HL-60/S4 treated with retinoic acid at 250 ng/mL for 4 days and 3 days (cell line): ENCODE results near the gene CKAP2.
"Not testable (repeated sequence)": the region's sequence is repeated elsewhere in the genome, so short reads cannot be mapped to it uniquely, and the experiment has no call there.

ENCODE experiments used
- in situ Hi-C: fragments of 300-500 bp; cut with MboI; formaldehyde crosslinking; loops from 2 replicates; pipeline ENCODE4 v1.7.0; 2022; ENCODE audit warnings: low sequenced_read_pairs

The CKAP2 gene, protein sequence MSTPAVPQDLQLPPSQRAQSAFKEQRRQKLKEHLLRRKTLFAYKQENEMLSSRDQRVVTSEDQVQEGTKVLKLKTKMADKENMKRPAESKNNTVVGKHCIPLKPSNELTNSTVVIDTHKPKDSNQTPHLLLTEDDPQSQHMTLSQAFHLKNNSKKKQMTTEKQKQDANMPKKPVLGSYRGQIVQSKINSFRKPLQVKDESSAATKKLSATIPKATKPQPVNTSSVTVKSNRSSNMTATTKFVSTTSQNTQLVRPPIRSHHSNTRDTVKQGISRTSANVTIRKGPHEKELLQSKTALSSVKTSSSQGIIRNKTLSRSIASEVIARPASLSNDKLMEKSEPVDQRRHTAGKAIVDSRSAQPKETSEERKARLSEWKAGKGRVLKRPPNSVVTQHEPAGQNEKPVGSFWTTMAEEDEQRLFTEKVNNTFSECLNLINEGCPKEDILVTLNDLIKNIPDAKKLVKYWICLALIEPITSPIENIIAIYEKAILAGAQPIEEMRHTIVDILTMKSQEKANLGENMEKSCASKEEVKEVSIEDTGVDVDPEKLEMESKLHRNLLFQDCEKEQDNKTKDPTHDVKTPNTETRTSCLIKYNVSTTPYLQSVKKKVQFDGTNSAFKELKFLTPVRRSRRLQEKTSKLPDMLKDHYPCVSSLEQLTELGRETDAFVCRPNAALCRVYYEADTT

DNA sequence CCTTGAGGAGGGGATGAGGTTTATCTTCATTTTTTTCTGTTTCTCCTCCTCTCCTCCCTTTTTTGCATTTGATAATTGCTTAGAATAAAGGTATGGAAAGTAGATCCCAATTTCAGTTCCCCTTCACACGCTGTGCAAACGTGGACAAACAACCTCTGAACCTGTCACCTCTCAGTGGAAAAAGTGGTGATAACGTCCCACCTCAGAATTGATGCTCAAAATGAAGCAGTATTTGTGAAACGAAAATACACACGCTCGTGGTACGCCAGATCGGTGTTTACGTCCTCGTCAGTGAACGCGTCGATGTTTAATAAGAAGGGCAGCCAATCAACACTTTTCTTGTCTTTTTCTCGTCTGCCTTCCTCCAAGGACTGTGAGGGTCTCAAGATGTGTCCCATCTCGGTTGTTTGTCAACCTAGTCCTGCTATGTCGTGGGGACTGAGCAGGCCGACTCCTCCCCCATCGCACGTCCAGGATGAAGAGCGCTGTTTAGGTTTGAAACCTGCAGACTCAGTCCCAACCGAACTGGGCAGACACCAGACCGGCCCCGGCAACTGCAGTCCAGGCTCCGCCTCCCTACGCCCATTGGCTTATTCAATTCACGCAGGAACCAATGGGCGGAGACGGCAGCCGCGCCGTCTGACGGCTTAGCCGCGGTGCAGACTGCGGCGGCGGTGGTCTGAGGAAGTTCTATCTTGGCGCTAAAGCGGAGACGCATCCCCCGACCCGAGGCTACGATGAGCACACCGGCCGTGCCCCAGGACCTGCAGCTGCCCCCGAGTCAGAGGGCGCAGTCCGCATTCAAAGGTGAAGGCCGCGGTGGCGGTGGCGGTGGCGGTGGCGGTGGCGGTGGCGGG lies at the start of gene CKAP2:
TSS of gene CKAP2 (plus strand) at position 659 of the 857 bp plus-strand sequence. CDS start at position 738, 79 bp downstream.
- in situ Hi-C loops: no loop called here

DNA sequence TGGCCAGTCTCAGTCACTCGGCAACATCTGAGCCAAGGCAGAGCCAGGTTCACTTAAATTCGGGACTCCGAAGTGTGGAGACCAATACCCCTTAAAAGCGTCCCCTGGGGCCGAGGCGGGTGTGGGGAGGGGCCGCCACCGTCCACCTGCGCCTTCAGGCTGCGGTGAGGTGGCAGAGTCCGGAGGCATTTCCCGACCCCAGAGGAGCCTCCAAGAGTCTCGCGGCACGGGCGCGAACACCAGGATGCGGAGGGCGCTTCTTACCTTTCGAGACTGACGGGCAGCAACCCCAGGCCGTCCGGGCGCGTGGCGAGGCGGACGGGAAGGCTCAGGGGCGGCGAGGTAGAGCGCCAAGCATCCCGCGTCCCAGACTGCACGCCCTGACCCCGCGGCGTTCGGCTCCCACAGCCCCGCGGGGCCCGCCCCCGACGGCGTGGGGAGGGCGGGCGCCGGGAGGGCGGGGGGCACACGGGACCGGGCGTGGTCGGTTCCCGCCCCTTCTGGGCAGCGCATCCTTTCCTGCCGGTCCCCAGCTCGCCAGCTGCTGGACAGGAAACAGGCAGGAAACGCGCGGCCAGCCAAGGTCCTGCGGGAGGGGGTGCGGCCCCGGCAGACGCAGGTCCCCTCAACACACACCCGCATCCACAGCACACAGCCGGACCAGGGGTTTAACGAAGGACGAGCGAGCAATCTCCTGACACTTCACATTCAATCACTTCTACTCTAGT lies 49.3 kb upstream of the CKAP2 start, which contains the start of gene THSD1:
TSS of gene THSD1 (minus strand) at position 406 of the 728 bp plus-strand sequence. CDS start 3,572 bp downstream, outside the sequence.
- in situ Hi-C loops: no loop called here

DNA sequence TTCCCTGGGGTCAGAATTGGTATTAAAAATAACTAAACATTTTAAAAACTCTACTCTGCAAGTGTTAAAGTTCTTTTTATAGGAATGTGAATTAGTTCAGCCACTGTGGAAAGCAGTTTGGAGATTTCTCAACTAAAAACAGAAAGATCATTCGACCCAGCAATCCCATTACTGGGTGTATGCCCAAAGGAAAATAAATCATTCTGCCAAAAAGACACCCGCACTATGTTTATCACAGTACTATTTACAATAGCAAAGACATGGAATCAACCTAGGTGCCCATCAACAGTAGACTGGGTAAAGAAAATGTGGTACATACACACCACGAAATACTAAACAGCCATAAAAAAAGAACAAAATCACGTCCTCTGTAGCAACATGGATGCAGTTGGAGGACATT lies 48.6 kb upstream of the CKAP2 start:
- in situ Hi-C loops: no loop called here

DNA sequence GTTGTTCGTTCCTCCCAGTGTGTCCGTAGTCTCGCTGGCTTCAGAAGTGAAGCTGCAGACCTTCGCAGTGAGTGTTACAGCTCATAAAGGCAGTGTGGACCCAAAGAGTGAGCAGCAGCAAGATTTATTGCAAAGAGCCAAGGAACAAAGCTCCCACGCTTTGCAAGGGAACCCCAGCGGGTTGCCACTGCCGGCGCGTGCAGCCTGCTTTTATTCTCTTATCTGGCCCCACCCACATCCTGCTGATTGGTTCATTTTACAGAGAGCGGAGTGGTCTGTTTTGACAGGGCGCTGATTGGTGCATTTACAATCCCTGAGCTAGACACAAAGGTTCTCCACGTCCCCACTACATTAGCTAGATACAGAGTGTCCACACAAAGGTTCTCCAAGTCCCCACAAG lies 47.8 kb upstream of the CKAP2 start:
- in situ Hi-C loops: not testable (repeated sequence)

DNA sequence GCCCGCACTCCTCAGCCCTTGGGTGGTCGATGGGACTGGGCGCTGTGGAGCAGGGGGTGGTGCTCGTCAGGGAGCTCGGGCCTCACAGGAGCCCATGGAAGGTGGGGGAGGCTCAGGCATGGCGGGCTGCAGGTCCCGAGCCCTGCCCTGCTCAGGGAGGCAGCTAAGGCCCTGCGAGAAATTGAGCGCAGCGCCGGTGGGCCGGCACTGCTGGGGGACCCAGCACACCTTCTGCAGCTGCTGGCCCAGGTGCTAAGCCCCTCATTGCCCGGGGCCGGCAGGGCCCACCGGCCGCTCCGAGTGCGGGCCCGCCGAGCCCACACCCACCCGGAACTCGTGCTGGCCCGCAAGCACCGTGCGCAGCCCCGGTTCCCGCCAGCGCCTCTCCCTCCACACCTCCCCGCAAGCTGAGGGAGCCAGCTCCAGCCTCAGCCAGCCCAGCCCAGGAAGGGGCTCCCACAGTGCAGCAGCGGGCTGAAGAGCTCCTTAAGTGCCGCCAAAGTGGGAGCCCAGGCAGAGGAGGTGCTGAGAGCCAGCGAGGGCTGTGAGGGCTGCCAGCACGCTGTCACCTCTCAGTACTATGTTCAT lies 47.1 kb upstream of the CKAP2 start:
- in situ Hi-C loops: not testable (repeated sequence)

DNA sequence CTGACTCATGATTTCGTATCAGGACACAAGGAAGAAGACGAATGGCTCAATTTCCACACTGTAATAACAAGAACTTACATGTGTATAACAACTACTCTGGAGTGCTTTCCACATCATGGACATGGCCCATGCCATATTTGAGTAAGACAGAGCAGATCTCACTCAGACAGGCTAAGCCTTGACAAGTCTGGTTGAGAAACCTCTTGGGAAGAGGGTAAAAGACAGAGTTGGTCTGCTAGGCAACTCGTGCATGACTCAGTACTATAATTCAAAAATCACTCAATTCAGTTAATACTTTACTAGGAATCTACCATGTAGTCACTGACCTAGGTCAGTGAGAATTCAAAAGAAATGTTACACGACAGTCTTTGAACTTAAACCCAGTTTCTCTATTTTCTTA lies 43.6 kb upstream of the CKAP2 start:
- in situ Hi-C loops: no loop called here

DNA sequence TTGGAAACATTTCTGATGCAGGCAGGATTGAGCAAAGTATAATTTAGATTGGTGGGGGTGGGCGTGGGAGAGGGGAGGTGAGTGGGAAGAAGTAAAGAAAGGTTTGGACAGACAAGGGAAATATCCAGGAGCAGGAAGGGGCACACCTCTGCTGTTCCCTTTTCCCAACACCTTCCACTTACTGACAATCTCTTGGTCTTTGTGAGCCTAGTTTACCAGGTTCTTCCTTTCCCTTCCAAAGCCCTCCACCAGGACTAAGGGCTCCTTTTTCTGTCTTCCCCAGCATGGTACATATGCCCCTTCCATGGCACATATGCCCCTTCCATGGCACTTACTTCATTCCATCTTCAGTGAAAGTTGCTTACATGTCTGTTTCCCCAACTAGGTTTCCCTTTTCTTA lies 43.1 kb upstream of the CKAP2 start:
- in situ Hi-C loops: no loop called here

DNA sequence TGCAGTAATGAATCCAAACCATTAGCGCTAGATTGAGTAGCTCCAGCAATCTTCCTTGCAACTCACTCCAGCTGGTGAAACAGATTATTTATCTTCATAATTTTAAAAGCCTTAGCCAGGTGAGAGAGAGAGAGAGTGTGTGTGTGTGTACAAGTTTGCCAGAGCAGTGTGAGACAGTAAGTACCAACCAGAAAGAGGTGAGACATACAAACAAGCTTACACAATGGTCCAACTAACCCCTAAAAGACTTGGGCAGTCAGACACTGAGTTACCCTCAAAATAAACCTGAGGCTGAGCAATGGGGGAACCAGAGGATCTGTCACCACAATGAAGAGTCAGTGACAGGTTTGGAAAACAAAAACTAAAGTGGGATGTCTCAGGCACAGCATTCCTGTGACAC lies 41.2 kb upstream of the CKAP2 start:
- in situ Hi-C loops: no loop called here

DNA sequence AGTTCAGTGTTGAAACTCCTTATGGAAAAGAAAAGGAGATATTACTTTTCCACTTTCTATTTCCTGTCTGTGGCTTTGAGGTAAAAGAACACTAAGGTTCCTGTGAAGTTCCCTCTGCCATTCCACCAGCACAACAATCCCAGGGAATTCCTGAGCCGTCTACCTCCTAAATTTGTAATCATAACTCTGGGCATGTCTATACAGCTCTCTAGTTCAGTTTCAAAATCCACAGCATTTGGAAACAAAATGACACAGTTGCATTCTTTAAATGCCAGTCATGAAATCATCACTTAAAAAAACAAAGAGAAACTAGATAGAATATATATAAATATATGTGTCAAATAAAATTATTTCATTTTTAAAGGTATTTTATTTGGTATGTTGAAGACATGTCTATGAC lies 40.3 kb upstream of the CKAP2 start:
- in situ Hi-C loops: no loop called here

DNA sequence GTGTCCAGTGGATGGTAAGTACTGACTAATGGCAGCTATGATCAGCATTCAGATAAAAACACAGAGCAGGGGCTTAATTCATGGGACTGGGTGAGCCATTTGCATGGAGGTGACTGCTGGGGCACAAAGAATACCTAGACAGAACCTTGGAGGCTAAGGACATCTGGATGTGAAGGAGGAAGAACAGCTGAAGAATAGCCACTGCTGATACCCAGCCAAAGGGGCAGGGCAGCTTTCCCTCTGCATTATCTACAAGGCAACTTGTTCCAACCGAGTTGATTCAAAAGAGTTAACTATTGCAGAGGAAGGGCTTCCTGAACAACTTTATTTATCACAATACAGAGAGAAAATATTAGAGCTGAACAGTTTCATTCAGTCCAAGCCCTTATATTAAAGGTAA lies 36.2 kb upstream of the CKAP2 start:
- in situ Hi-C loops: no loop called here

DNA sequence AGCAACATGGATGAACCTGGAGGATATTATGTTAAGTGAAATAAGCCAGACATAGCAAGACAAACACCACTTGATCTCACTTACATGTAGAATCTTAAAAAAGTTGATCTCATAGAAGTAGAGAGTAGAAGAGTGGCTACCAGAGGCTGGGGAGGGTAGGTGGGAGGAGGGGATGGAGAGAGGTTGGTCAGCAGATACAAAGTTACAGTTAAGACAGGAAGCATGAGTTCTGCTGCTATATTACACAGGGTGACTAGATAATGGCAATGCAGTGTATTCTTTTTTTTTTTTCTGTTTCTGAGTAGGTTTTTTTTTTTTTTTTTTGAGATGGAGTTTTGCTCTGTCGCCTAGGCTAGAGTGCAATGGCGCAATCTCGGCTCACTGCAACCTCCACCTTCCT lies 34.1 kb upstream of the CKAP2 start:
- in situ Hi-C loops: no loop called here

DNA sequence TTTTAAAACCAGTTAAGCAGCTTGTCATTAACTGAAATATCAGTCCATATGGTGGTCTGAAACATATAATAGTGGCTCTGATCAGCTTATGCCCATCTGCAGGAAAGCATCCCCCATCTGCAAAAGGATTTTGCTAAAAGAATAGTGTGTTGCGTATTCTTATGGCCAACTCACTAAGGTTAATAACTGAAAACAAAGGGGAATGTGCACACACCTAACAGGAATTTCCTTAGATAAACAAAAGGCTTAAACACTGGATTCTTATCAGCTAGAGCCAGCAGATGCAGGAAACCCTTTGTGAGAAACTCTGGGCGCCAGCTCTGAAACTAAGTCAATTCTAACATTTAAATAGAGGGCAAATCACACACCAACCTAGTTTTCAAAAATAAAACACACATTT lies 27.0 kb upstream of the CKAP2 start:
- in situ Hi-C loops: no loop called here

DNA sequence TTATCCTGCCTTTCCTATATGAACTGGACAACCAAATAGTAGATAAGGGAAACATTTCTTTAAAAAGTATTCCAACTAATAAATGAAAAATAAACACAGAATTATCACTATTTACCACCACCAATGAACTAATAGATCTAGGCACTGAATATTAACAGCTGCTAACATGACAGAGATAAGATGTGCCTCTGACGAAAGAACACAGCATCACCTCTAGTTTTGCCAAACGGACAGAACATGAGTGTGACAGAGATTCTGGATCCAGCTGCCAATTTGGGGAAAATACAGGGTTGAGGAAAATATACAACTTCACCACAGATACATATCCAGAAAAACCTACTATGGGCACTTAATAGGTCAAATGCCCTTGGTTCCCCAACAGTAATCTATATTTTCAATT lies 22.8 kb upstream of the CKAP2 start:
- in situ Hi-C loops: no loop called here

DNA sequence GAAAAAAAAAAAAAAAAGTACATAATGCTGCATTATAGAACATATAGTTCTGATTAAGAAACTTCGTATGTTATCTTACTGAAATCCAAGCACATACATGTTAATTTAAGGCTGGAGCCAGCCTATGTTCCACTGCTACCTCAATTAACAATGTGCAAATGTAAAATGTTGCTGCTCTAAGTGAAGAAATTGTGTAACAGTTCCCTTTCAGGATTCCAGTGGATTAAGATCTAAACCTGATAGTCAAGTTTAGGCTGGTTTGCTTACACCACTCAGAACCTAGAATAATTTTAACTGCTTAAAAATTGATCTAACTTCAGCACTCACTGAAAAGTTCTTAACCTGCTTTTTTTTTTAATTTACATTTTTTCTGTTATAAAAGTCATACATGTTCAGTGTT lies 9.0 kb upstream of the CKAP2 start:
- in situ Hi-C loops: no loop called here

DNA sequence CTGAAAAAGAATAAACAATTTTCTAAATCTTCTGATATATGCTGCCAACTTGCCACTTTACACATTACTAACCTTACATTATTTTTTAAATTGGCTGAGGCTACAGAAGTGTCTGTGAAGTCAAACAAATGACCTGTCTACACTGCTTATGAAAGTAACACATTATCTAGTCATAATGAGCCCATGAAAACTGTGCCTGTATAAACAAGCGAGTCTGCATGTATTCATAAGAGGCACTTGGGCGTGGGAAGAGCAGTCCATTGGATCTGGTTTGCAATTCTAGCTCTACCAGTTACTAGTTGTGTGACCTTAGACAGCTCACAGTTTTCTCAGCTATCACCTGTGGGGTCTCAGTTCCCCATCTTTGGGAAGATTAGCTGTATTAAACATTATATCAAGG lies 7.9 kb upstream of the CKAP2 start:
- in situ Hi-C loops: no loop called here

DNA sequence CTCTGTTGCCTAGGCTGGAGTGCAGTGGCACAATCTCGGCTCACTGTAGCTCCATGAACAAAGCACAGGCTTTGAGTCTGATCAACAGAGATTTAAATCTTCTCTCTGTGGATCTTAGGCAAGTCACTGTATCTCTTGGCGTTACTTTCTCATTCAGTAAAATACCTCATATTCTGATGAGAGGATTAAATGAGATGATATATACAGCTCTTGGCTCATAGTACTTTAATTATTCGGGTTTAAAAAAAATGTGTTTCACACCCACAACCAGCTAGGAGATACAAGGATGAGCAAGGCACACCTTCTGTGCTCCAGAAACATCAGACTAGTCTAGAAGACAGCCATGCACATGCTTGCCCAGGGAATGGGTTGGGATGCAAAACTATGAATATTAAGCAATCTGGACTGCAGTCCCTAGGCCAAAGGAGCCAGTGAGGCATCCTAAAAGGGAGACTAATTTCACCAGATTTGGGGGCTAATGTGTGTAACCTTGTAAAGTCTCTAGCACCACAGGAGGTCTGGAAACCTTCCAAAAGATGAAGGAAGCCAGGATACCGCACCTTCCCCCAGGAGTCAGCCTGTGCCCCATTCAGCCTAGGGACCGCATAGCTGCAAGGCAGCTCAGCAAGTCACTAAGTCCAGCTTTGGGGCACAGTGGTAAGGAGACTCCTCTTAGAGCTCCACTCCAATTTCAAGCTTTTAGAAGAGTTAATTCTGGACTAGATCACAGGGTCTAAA lies 7.3 kb upstream of the CKAP2 start:
- in situ Hi-C loops: no loop called here

DNA sequence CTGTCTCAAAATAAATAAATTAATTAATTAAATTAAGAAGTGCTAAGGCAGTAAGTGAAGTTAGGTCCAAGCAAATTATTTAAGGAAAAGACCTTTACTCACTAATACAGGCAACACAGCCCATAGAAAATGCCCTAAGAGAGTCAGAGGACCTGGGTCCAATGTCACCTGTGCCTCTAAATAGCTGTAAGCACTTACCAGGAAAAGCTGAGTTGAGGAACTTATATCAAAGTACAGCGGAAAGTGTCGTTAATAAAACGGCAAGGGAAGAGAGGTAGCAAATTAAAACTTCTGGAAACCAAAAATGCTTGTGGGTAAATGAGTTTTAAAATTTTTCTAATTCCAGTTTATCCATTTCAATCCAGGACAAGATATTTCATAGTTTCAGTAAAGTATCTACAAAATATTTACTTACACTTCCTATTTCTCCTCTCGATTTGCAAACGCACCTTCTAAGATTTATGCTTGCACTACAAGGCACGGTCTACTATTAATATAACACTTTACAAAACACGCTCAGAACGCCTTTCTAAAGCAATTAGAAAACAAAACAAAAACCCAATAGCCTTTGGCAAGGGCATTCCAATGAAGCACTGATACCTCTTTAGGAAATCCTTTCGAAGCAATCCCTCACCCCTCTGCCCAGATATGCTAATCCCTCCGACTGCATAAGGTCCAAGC lies 5.8 kb upstream of the CKAP2 start:
- in situ Hi-C loops: no loop called here

DNA sequence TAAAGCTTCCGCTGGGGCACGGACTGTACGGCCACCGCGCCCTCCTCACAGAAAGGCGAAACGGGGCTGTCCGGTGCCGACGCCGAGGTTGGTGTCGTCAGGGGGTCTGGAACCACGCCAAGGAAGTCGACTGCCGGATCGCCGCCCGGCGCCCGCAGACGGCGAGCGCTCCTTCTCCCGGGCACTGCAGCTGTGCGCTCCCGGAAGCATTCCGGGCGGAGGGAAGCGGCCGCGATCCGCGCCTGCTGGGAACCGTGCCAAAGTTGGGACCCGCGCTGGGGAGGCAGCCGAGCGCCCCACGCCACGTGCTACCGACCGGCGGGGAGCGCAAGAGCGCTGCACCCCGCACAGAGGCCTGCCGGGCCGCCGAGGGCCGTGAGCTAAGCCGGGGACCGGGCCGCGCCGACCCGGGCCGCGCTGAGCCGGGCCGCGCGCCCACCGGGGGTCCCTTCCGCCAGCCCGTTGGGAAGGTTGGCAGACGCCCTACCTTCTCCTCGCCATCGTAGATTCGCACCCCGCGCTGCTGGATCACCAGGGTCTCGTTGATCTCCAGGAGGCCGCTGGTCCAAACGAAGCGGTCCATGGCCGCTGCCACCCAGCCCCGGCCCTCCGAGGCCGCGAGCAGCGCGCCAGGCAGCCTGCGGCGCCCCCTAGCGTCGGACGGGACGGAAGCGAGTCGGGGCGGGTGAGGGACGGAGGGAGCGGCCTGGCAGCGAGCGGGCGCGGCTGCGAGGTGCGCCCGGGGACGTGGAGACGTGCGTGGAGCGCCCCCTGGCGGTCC lies 5.1 kb upstream of the CKAP2 start, which contains the start of gene VPS36:
TSS of gene VPS36 (minus strand) at position 623 of the 781 bp plus-strand sequence. CDS start at position 583, 40 bp downstream.
- in situ Hi-C loops: no loop called here
